Esophagus muscularis mucosa (tissue), 4 donors: ENCODE data around the gene SLC29A2. TPM values are rescaled to one million over a fixed set of nuclear protein-coding genes. Genes with fewer than 3 reads are reported as not detected.

Experiments used
- DNase-seq: peaks from one replicate; pipeline ENCODE4 v3.0.0-alpha.2; 2017; ENCODE audit errors: extremely low spot score
- H3K27ac ChIP-seq, 4 donors: fragments of 200-600 bp; sonication (generic); replicated peaks in 1 of 4; 1 replicate in 3 of 4; 2 replicates in 1 of 4; pipeline ENCODE4 v1.5.1; 2016 to 2019; ENCODE audit warnings: mild to moderate bottlenecking in 1 of 4
- H3K27me3 ChIP-seq, 4 donors: fragments of 200-600 bp; sonication (generic); one replicate each; pipeline versions ENCODE4 v1.5.1 to v1.6.0; 2016 to 2019
- H3K36me3 ChIP-seq, 4 donors: fragments of 200-600 bp; sonication (generic); one replicate each; pipeline ENCODE4 v1.5.1; 2016 to 2019
- H3K4me1 ChIP-seq, 4 donors: fragments of 200-600 bp; sonication (generic); one replicate each; pipeline ENCODE4 v1.5.1; 2016 to 2019
- H3K4me3 ChIP-seq, 4 donors: fragments of 200-600 bp; sonication (generic); 1 replicate in 2 of 4; 2 replicates in 2 of 4; pipeline ENCODE4 v1.5.1; 2016 to 2019; ENCODE audit warnings: mild to moderate bottlenecking in 4 of 4, moderate library complexity in 1 of 4
- H3K9me3 ChIP-seq, 4 donors: fragments of 200-600 bp; sonication (generic); 1 replicate in 3 of 4; 2 replicates in 1 of 4; pipeline ENCODE4 v1.5.1; 2016 to 2019
- EP300 ChIP-seq: sonication (generic); formaldehyde crosslinking; IDR thresholded peaks from one replicate; pipeline ENCODE4 v1.6.1; 2017; ENCODE audit warnings: antibody characterized with exemption
- POLR2A ChIP-seq: fragments of 450-650 bp; IDR thresholded peaks from one replicate; pipeline ENCODE4 v1.6.1; 2017; ENCODE audit warnings: antibody characterized with exemption, moderate library complexity, mild to moderate bottlenecking, low read depth
- POLR2AphosphoS5 ChIP-seq, 2 donors: sonication (generic); formaldehyde crosslinking; IDR thresholded peaks; one replicate each; pipeline ENCODE4 v1.6.1; 2017; ENCODE audit warnings: antibody characterized with exemption in 2 of 2
- WGBS: methylation state at CpG from one replicate; pipeline ENCODE4 v1.1.5; 2018; 5-methylcytosine and 5-hydroxymethylcytosine counted together
- intact Hi-C: fragments of 100-400 bp; cut with DNase I; formaldehyde crosslinking; loops from one replicate; pipeline ENCODE4 v1.15.1; 2023
- total RNA-seq, 4 donors: library from RNA; depleted of rRNA; stranded (reverse); fragments of >200 nt; gene quantifications; one replicate each; pipeline versions ENCODE4 v1.1.0 to v1.2.1, GENCODE V29; 2016
- TF ChIP-seq, protein P1 (sequence below), 3 experiments: fragments of 200-600 bp in 2 of 3; fragments of 450-650 bp in 1 of 3; sonication (generic) in 2 of 3; IDR thresholded peaks; one replicate each; pipeline ENCODE4 v1.5.1; 2017 to 2019; ENCODE audit warnings: antibody characterized with exemption in 3 of 3, mild to moderate bottlenecking in 2 of 3, moderate library complexity in 1 of 3

Gene SLC29A2
- total RNA-seq, 4 donors from 2014 or later = 0.50 to 3.6 (median 1.7) TPM

DNA sequence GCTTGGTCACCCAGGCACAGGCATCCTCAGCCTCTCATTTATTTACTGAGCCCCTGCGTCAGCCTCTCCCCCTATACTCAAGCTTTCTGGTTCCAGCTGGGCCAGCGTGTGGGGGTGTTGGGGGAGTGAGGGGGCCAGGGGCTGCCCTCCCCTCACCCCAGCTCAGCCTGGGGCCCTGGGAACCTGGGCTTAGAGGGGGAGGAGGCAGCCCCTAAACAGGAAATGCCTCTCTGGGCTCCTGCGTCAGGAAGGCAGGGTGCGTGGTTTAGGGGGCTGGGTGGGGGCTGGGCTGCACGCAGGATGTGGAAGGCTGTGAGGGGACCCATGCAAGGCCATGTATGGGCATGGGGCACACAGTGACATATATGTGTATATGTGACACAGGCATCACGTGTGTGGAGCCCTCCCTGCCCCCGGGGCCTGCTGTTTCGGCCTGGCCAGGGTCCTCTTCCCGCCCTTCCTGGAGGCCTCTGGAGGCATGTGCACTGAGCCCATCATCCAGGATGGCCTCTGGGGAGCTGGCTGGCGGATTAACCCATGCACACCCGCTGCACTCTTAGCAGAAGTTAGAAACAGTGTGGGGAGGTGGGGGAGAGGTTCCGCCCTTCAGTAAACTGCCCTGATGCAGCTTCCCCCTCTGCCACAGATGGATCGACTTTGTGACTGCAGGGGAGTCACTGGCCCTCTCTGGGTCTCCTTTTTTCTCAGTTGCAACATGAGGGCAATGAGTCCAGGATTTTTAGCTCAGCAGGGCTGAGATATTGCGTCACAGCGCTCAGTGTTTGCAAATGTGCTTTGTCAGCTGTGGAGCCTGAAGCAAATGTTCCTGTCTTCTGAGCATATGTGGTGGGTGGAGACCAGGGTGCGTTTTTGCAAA, 53.6 kb downstream of the SLC29A2 start:
- intact Hi-C loops = no loop called here
- peak; percentile 32 to 53 for TF ChIP-seq POLR2AphosphoS5 (IDR thresholded peaks at IDR 0.05)
- TF ChIP-seq POLR2A = no peak
- TF ChIP-seq, protein P1, sequence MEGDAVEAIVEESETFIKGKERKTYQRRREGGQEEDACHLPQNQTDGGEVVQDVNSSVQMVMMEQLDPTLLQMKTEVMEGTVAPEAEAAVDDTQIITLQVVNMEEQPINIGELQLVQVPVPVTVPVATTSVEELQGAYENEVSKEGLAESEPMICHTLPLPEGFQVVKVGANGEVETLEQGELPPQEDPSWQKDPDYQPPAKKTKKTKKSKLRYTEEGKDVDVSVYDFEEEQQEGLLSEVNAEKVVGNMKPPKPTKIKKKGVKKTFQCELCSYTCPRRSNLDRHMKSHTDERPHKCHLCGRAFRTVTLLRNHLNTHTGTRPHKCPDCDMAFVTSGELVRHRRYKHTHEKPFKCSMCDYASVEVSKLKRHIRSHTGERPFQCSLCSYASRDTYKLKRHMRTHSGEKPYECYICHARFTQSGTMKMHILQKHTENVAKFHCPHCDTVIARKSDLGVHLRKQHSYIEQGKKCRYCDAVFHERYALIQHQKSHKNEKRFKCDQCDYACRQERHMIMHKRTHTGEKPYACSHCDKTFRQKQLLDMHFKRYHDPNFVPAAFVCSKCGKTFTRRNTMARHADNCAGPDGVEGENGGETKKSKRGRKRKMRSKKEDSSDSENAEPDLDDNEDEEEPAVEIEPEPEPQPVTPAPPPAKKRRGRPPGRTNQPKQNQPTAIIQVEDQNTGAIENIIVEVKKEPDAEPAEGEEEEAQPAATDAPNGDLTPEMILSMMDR (IDR thresholded peaks at IDR 0.05) = no peak
- Histone ChIP-seq H3K4me3 (peak overlapping the region in 3 of 4 donors; percentile 59 to 75 (median 59)), H3K27ac (peak overlapping the region; percentile 83 to 95 (median 89)), H3K4me1 (peaks cover 40 to 74% (median 72%) of the 10 kb centered on the region in 4 donors), H3K9me3 (no peaks in the 10 kb centered on the region), H3K27me3 (peaks cover 0 to 8% (median 0%) of the 10 kb centered on the region in 4 donors), H3K36me3 (no peaks in the 10 kb centered on the region)
- 27% methylated on average over 9 of the region's 16 CpGs for WGBS
- no peak for DNase-seq

DNA sequence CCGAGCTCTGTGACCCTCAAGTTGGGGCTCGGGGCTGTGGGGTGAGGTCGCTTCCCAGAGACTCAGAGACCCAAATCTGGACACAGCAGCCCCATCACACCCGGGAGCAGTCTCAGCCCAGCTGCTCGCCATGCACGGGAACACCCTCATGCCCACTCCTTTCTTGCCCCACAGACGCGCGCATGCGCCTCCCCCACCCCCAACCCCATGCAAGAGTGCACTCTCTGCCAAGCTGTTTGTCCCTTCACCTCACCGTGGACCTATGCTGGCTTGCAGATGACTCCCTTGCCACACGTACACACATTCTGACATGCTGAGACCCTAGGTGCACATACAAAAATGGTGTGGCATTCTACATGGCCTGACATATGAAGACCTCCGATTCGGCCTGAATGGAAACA, 54.2 kb downstream of the SLC29A2 start:
- Histone ChIP-seq H3K36me3 (no peaks in the 10 kb centered on the region), H3K4me1 (peaks cover 41 to 76% (median 74%) of the 10 kb centered on the region in 4 donors), H3K9me3 (no peaks in the 10 kb centered on the region), H3K27ac (peak overlapping the region; percentile 83 to 95 (median 89)), H3K27me3 (peaks cover 0 to 8% (median 0%) of the 10 kb centered on the region in 4 donors), H3K4me3 (peak overlapping the region; percentile 59 to 75 (median 62))
- intact Hi-C loops = no loop called here
- DNase-seq = no peak
- 0% methylated on average over 5 of the region's 14 CpGs for WGBS
- no peak for TF ChIP-seq POLR2AphosphoS5 (IDR thresholded peaks at IDR 0.05)
- no peak for TF ChIP-seq EP300
- TF ChIP-seq, protein P1 (IDR thresholded peaks at IDR 0.05) = no peak
- no peak for TF ChIP-seq POLR2A

DNA sequence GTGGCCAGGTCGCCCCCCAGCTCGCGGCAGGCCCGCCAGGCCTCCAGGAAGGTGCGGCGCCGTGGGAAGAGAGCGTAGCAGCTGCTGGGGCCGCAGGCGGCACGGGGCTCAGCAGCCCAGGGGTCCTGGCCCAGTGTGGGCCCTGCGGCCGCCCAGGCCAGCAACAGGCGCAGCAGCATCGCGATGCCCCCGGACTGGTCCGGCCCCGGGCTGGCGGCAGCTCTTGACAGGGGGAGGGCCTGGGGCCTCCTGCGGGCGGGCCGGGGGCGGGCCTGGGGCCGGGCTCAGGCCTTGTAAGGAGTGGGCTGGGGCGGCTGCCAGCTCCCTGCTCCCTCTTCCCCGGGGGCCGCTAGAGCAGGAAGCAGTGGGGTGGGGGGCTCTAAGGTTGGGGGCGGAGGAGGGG, 54.7 kb downstream of the SLC29A2 start, which contains the start of gene CD248:
CD248 (minus strand) TSS at position 196 of the 403 bp plus-strand sequence; CDS start at position 179, 17 bp downstream.
- peaks cover 0 to 8% (median 0%) of the 10 kb centered on the region in 4 donors for H3K27me3 ChIP-seq
- no peaks in the 10 kb centered on the region for H3K36me3 ChIP-seq
- H3K27ac ChIP-seq = peak within 1 kb of the TSS; percentile 83 to 95 (median 89)
- peak within 1 kb of the TSS; percentile 59 to 75 (median 62) for H3K4me3 ChIP-seq
- no peak for DNase-seq
- TF ChIP-seq POLR2AphosphoS5 (IDR thresholded peaks at IDR 0.05) = peak; percentile 28 to 75
- TF ChIP-seq, protein P1 (IDR thresholded peaks at IDR 0.05) = no peak
- no peaks in the 10 kb centered on the region for H3K9me3 ChIP-seq
- intact Hi-C loops = no loop called here
- H3K4me1 ChIP-seq = peaks cover 41 to 75% (median 71%) of the 10 kb centered on the region in 4 donors
- WGBS = no CpG with 5 or more reads among the region's 29 CpGs

DNA sequence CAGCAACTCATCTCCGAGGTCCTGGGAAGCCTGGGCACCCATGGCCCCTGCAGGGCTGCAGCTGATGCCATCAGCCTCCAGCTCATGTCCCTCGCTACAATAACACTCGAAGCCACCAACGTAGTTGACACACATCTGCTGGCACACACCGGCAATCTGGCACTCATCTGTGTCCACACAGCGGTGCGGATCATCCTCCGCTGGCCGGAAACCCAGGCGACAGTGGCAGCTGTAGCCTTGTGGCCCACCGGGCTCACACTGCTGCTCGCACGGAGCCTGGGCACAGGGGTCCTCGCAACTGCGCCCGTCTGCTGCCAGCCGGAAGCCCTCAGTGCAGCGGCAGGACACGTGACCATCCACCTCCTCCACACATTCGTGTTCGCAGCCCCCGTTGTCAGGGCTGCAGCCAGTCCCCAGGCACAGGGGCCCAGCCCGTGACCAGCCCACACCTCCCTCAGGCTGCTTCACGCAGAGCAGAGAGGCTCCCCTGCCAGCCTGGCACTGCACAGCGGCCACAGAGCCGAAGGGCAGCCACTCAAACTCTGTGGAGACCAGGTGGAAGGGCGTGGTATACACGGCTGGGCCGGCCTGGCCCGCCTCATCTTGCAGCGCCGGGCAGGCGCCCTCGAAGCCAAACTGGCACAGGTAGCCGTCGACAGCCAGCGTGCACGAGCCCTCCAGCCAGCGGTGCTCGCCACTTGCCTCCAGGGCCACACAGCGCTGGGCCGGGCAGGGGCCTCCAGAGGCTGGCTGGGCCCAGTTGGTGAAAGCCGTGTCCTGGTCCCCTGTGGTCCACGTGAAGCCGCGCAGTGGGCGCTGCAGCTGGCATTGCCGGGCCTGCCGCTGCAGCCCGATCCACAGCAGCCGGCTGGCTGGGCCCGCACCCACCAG, 55.4 kb downstream of the SLC29A2 start:
- intact Hi-C loops = no loop called here
- DNase-seq = no peak
- 49% methylated on average over 13 of the region's 52 CpGs for WGBS
- Histone ChIP-seq H3K4me3 (peak overlapping the region; percentile 59 to 75 (median 62)), H3K9me3 (no peaks in the 10 kb centered on the region), H3K27me3 (peaks cover 0 to 8% (median 0%) of the 10 kb centered on the region in 4 donors), H3K36me3 (no peaks in the 10 kb centered on the region), H3K4me1 (peaks cover 44 to 76% (median 72%) of the 10 kb centered on the region in 4 donors), H3K27ac (peak overlapping the region; percentile 83 to 95 (median 89))
- no peak for TF ChIP-seq EP300
- TF ChIP-seq, protein P1 (IDR thresholded peaks at IDR 0.05) = no peak
- TF ChIP-seq POLR2A = no peak
- TF ChIP-seq POLR2AphosphoS5 (IDR thresholded peaks at IDR 0.05) = no peak
